OCI-LY3 (cell line): ENCODE data around the gene CLIC1.
A peak's percentile ranks its signal among the peaks of the same experiment; 100 is the strongest.

ENCODE experiments used
- H2AFZ ChIP-seq: fragments of 200-600, 300-600 bp; shearing (Covaris generic); 2 replicates; pipeline ENCODE4 v1.6.0; 2014; ENCODE audit warnings: antibody characterized with exemption, low read depth, low read length
- H3K27ac ChIP-seq: fragments of 200-600, 300-600 bp; sonication (generic); 2 replicates; pipeline ENCODE4 v1.5.1; 2014; ENCODE audit warnings: mild to moderate bottlenecking, low read length, moderate library complexity, mixed read lengths
- H3K27me3 ChIP-seq: fragments of 200-600, 300-600 bp; sonication (generic); 2 replicates; pipeline ENCODE4 v1.6.1; 2014; ENCODE audit warnings: low read depth, low read length, mixed read lengths
- H3K36me3 ChIP-seq: fragments of 200-600, 300-600 bp; sonication (generic); replicated peaks from 2 replicates; pipeline ENCODE3; 2014; ENCODE audit warnings: low read depth, low read length, mixed read lengths
- H3K4me1 ChIP-seq: fragments of 300-600, 200-600 bp; sonication (generic); 2 replicates; pipeline ENCODE4 v1.6.1; 2014; ENCODE audit warnings: low read length, mixed read lengths
- H3K4me2 ChIP-seq: fragments of 200-600, 300-600 bp; sonication (generic); 2 replicates; pipeline ENCODE4 v1.6.1; 2014; ENCODE audit warnings: low read length, mixed read lengths
- H3K4me3 ChIP-seq: fragments of 300-600, 200-600 bp; sonication (generic); 2 replicates; pipeline ENCODE4 v1.5.1; 2014; ENCODE audit warnings: antibody characterized with exemption, mild to moderate bottlenecking, low read length, moderate library complexity
- H3K79me2 ChIP-seq: fragments of 300-600, 200-600 bp; shearing (Covaris generic); 2 replicates; pipeline ENCODE4 v1.6.1; 2014; ENCODE audit warnings: mild to moderate bottlenecking, low read length, mixed read lengths
- H3K9ac ChIP-seq: fragments of 300-600, 200-600 bp; shearing (Covaris generic); 2 replicates; pipeline ENCODE4 v1.6.0; 2014; ENCODE audit warnings: mild to moderate bottlenecking, low read length, moderate library complexity
- H3K9me3 ChIP-seq: fragments of 200-600, 300-600 bp; shearing (Covaris generic); 2 replicates; pipeline ENCODE4 v1.6.1; 2014; ENCODE audit warnings: low read length, mixed read lengths; ENCODE audit not compliant: insufficient read depth
- H4K20me1 ChIP-seq: fragments of 200-600, 300-600 bp; sonication (generic); 2 replicates; pipeline ENCODE4 v1.6.1; 2016; ENCODE audit warnings: low read length, mixed read lengths; ENCODE audit not compliant: insufficient read depth
- CTCF ChIP-seq: fragments of 200-600, 300-600 bp; sonication (generic); IDR thresholded peaks from 2 replicates; pipeline ENCODE4 v1.5.1; 2014; ENCODE audit warnings: antibody characterized with exemption, low read length, low read depth
- EZH2phosphoT487 ChIP-seq: fragments of 200-600 bp; shearing (Covaris generic); IDR thresholded peaks from 2 replicates; pipeline ENCODE4 v1.6.1; 2018; ENCODE audit warnings: antibody characterized with exemption, mixed run types, low read depth

The CLIC1 gene

GRCh38 chr6:31713991-31714684 is 22.2 kb downstream of the CLIC1 start:
- Histone ChIP-seq H2AFZ (no peak overlapping the region), H3K27ac (no peak overlapping the region), H3K9me3 (no peaks in the 10 kb centered on the region), H4K20me1 (no peaks in the 10 kb centered on the region), H3K36me3 (no peaks in the 10 kb centered on the region), H3K79me2 (no peaks in the 10 kb centered on the region), H3K4me2 (no peak overlapping the region), H3K4me3 (no peak overlapping the region), H3K4me1 (peaks cover 6% of the 10 kb centered on the region), H3K9ac (no peak overlapping the region), H3K27me3 (no peaks in the 10 kb centered on the region)
- TF ChIP-seq CTCF = no peak
- no peak for TF ChIP-seq EZH2phosphoT487

GRCh38 chr6:31713465-31713864 is 22.9 kb downstream of the CLIC1 start:
- H3K27ac ChIP-seq = no peak overlapping the region
- H2AFZ ChIP-seq = no peak overlapping the region
- no peaks in the 10 kb centered on the region for H3K9me3 ChIP-seq
- H3K4me3 ChIP-seq = no peak overlapping the region
- H3K9ac ChIP-seq = no peak overlapping the region
- H3K79me2 ChIP-seq = no peaks in the 10 kb centered on the region
- TF ChIP-seq CTCF = no peak
- TF ChIP-seq EZH2phosphoT487 = no peak
- H3K4me2 ChIP-seq = no peak overlapping the region
- H3K4me1 ChIP-seq = peaks cover 6% of the 10 kb centered on the region
- no peaks in the 10 kb centered on the region for H3K27me3 ChIP-seq
- H4K20me1 ChIP-seq = no peaks in the 10 kb centered on the region
- no peaks in the 10 kb centered on the region for H3K36me3 ChIP-seq

- Histone ChIP-seq H3K9ac (no peak overlapping the region), H2AFZ (no peak overlapping the region), H3K27me3 (no peaks in the 10 kb centered on the region)
These were observed 24.0 kb downstream of the CLIC1 start for GRCh38 chr6:31712296-31712695.

GRCh38 chr6:31711233-31711632 is 25.1 kb downstream of the CLIC1 start:
- Histone ChIP-seq H3K27me3 (no peaks in the 10 kb centered on the region), H3K9ac (no peak overlapping the region), H4K20me1 (no peaks in the 10 kb centered on the region), H3K36me3 (no peaks in the 10 kb centered on the region), H2AFZ (no peak overlapping the region), H3K79me2 (no peaks in the 10 kb centered on the region), H3K27ac (no peak overlapping the region), H3K4me2 (no peak overlapping the region), H3K9me3 (no peaks in the 10 kb centered on the region), H3K4me3 (no peak overlapping the region), H3K4me1 (peaks cover 6% of the 10 kb centered on the region)
- TF ChIP-seq CTCF (no peak), EZH2phosphoT487 (no peak)

More at GRCh38 chr6:31712296-31712695, 24.0 kb downstream of the CLIC1 start:
- no peak for TF ChIP-seq EZH2phosphoT487
- peak; percentile 19 for TF ChIP-seq CTCF
- Histone ChIP-seq H3K4me1 (peaks cover 6% of the 10 kb centered on the region), H3K9me3 (no peaks in the 10 kb centered on the region), H3K27ac (no peak overlapping the region), H3K36me3 (no peaks in the 10 kb centered on the region), H4K20me1 (no peaks in the 10 kb centered on the region), H3K79me2 (no peaks in the 10 kb centered on the region), H3K4me3 (no peak overlapping the region), H3K4me2 (no peak overlapping the region)
